Right atrium auricular region (tissue), 2 donors: Measurements from ENCODE around the gene FGFR3. TPM values are rescaled to one million over a fixed set of nuclear protein-coding genes. Genes with fewer than 3 reads are reported as not detected.

Experiments
- DNase-seq: peaks from one replicate; pipeline ENCODE4 v3.0.0-alpha.2; 2019; ENCODE audit warnings: low spot score
- H3K27ac ChIP-seq, 2 donors: fragments of 200-600 bp; sonication (generic); 1 replicate in 1 of 2; 2 replicates in 1 of 2; pipeline ENCODE4 v1.5.1; 2016 to 2019
- H3K27me3 ChIP-seq, 2 donors: fragments of 200-600 bp; sonication (generic); one replicate each; pipeline versions ENCODE4 v1.5.1 to v1.6.0; 2017 to 2019
- H3K36me3 ChIP-seq: fragments of 200-600 bp; sonication (generic); one replicate; pipeline ENCODE4 v1.5.1; 2016
- H3K4me1 ChIP-seq, 2 donors: fragments of 200-600 bp; sonication (generic); one replicate each; pipeline versions ENCODE4 v1.5.1 to v1.6.0; 2017 to 2019
- H3K4me3 ChIP-seq, 2 donors: fragments of 200-600 bp; sonication (generic); 1 replicate in 1 of 2; 2 replicates in 1 of 2; pipeline ENCODE4 v1.5.1; 2017 to 2019; ENCODE audit warnings: mild to moderate bottlenecking in 1 of 2, moderate library complexity in 1 of 2
- H3K9me3 ChIP-seq, 2 donors: fragments of 200-600 bp; sonication (generic); one replicate each; pipeline ENCODE4 v1.5.1; 2019
- total RNA-seq, 2 donors: library from RNA; depleted of rRNA; stranded (reverse); fragments of >200 nt; gene quantifications; one replicate each; pipeline ENCODE4 v1.1.0, GENCODE V29; 2016
- TF ChIP-seq, protein P1 (sequence below), 2 donors: fragments of 200-600 bp; sonication (generic); IDR thresholded peaks; one replicate each; pipeline ENCODE4 v1.5.1; 2019; ENCODE audit warnings: antibody characterized with exemption in 2 of 2

FGFR3 gene
- total RNA-seq, 2 donors from 2014 or later = 2.6 to 15.4 TPM

- TF ChIP-seq, protein P1, sequence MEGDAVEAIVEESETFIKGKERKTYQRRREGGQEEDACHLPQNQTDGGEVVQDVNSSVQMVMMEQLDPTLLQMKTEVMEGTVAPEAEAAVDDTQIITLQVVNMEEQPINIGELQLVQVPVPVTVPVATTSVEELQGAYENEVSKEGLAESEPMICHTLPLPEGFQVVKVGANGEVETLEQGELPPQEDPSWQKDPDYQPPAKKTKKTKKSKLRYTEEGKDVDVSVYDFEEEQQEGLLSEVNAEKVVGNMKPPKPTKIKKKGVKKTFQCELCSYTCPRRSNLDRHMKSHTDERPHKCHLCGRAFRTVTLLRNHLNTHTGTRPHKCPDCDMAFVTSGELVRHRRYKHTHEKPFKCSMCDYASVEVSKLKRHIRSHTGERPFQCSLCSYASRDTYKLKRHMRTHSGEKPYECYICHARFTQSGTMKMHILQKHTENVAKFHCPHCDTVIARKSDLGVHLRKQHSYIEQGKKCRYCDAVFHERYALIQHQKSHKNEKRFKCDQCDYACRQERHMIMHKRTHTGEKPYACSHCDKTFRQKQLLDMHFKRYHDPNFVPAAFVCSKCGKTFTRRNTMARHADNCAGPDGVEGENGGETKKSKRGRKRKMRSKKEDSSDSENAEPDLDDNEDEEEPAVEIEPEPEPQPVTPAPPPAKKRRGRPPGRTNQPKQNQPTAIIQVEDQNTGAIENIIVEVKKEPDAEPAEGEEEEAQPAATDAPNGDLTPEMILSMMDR (IDR thresholded peaks at IDR 0.05) = no peak
- no peaks in the 10 kb centered on the region for H3K4me1 ChIP-seq
- DNase-seq = no peak
Observed at GRCh38 chr4:1805493-1806222, 12.6 kb downstream of the FGFR3 start.

DNA sequence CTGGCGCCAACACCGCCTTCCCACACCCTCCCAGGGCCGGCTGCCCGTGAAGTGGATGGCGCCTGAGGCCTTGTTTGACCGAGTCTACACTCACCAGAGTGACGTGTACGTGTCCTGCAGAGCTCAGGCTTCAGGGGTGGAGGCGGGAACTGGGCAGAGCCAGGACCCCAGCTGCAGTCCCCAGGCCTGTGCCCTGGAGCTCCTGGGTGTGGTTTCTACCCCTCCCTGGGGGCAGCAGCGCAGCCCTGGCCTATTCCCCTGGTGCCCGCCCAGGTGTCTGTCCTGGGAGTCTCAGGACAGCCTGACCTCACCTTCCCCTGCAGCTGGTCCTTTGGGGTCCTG, 13.1 kb downstream of the FGFR3 start:
- Histone ChIP-seq H3K27me3 (no peaks in the 10 kb centered on the region), H3K27ac (no peak overlapping the region), H3K4me3 (no peak overlapping the region), H3K9me3 (no peaks in the 10 kb centered on the region), H3K36me3 (no peaks in the 10 kb centered on the region), H3K4me1 (no peaks in the 10 kb centered on the region)
- no peak for DNase-seq
- TF ChIP-seq, protein P1 (IDR thresholded peaks at IDR 0.05) = no peak

More at GRCh38 chr4:1805493-1806222, 12.6 kb downstream of the FGFR3 start:
- no peaks in the 10 kb centered on the region for H3K36me3 ChIP-seq
- H3K27ac ChIP-seq = no peak overlapping the region
- no peak overlapping the region for H3K4me3 ChIP-seq
- no peaks in the 10 kb centered on the region for H3K27me3 ChIP-seq
- no peaks in the 10 kb centered on the region for H3K9me3 ChIP-seq

- Histone ChIP-seq H3K9me3 (no peaks in the 10 kb centered on the region), H3K36me3 (no peaks in the 10 kb centered on the region), H3K4me1 (no peaks in the 10 kb centered on the region), H3K27ac (no peak overlapping the region), H3K27me3 (no peaks in the 10 kb centered on the region), H3K4me3 (no peak overlapping the region)
- DNase-seq = no peak
- TF ChIP-seq, protein P1 (IDR thresholded peaks at IDR 0.05) = no peak
Observed at GRCh38 chr4:1806596-1807331, 13.7 kb downstream of the FGFR3 start.

GRCh38 chr4:1807332-1807777, 14.3 kb downstream of the FGFR3 start:
- H3K4me1 ChIP-seq = no peaks in the 10 kb centered on the region
- no peak for DNase-seq
- TF ChIP-seq, protein P1 (IDR thresholded peaks at IDR 0.05) = no peak
- no peaks in the 10 kb centered on the region for H3K27me3 ChIP-seq
- no peak overlapping the region for H3K4me3 ChIP-seq
- H3K27ac ChIP-seq = no peak overlapping the region
- no peaks in the 10 kb centered on the region for H3K36me3 ChIP-seq
- H3K9me3 ChIP-seq = no peaks in the 10 kb centered on the region

- H3K27me3 ChIP-seq = no peaks in the 10 kb centered on the region
- no peaks in the 10 kb centered on the region for H3K4me1 ChIP-seq
- no peak for DNase-seq
- no peak overlapping the region for H3K4me3 ChIP-seq
- no peaks in the 10 kb centered on the region for H3K9me3 ChIP-seq
- H3K27ac ChIP-seq = no peak overlapping the region
- peaks cover 4% of the 10 kb centered on the region for H3K36me3 ChIP-seq
- TF ChIP-seq, protein P1 (IDR thresholded peaks at IDR 0.05) = no peak
Observed at GRCh38 chr4:1808396-1808795, 15.3 kb downstream of the FGFR3 start.
